Measurements from ENCODE around the gene GRM7.

The GRM7 gene

DNA sequence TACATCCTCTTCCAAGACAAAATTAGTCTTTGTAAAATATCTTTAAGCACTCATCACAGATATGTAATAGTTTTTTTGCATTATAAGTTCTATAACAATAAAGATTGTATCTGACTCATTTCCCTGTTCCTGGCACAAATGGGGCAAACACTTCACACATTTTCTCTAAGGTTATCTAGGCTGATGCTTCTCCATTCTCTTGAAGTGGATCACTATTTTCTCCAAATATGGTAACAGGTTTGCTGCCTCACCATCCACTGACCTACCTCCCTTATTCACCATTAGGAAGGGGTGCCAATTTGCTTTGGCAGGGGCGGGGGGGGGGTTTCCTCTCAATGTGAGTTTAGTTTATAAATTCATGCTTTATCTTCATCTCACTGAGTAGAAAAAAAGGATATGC, 873.0 kb downstream of the GRM7 start:
- in situ Hi-C loops (cut with MboI; ENCODE audit: low sequenced_read_pairs, unreplicated experiment) = no loop called here
- TF ChIP-seq, protein P1, sequence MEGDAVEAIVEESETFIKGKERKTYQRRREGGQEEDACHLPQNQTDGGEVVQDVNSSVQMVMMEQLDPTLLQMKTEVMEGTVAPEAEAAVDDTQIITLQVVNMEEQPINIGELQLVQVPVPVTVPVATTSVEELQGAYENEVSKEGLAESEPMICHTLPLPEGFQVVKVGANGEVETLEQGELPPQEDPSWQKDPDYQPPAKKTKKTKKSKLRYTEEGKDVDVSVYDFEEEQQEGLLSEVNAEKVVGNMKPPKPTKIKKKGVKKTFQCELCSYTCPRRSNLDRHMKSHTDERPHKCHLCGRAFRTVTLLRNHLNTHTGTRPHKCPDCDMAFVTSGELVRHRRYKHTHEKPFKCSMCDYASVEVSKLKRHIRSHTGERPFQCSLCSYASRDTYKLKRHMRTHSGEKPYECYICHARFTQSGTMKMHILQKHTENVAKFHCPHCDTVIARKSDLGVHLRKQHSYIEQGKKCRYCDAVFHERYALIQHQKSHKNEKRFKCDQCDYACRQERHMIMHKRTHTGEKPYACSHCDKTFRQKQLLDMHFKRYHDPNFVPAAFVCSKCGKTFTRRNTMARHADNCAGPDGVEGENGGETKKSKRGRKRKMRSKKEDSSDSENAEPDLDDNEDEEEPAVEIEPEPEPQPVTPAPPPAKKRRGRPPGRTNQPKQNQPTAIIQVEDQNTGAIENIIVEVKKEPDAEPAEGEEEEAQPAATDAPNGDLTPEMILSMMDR (IDR thresholded peaks at IDR 0.05; ENCODE audit: borderline replicate concordance, control extremely low read depth, extremely low read depth, insufficient read depth, missing control alignments) = no peak
- DNase-seq (ENCODE audit: low spot score) = no peak

DNA sequence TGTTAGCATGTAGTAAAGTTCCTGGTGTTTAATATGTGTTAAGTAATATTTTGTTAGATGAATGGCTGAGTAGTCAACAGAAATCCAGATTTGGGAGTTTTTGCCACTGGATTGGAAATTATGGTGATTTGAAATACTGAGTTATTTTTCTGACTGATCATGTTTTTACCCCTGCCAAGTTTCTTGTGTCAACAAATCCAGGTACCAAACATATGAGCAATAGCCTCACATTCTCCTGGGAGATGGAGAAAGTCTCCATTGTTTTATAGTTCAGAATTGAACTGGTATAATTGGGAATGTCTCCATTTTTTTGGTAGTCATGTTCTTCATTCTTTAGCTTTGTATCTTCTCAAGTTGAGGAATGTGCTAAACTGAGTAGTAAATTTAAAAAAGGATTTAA, 873.5 kb downstream of the GRM7 start:
- DNase-seq (ENCODE audit: low spot score) = no peak
- TF ChIP-seq, protein P1 (IDR thresholded peaks at IDR 0.05; ENCODE audit: borderline replicate concordance, control extremely low read depth, extremely low read depth, insufficient read depth, missing control alignments) = no peak
- in situ Hi-C loops (cut with MboI; ENCODE audit: low sequenced_read_pairs, unreplicated experiment) = no loop called here

DNA sequence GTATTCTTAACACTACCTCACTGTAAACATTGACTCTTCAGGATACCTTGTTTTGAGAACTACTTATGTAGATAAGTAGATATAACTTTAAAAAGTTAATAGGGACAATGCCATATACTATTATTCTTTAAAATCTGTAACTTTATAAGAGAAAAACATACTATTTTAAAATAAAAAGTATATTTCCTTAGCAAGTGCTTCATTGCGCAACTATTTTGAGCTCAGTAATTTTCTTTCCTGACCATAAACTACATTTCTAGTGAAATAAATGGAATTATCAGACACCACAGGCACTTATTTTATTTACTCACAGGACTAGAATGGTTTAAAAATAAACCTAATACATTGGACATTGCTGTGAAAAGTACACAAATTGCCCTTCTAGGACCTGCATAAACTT, 876.3 kb downstream of the GRM7 start:
- in situ Hi-C loops (cut with MboI; ENCODE audit: low sequenced_read_pairs, unreplicated experiment) = no loop called here
- TF ChIP-seq, protein P1 (IDR thresholded peaks at IDR 0.05; ENCODE audit: borderline replicate concordance, control extremely low read depth, extremely low read depth, insufficient read depth, missing control alignments) = no peak
- no peak for DNase-seq (ENCODE audit: low spot score)

DNA sequence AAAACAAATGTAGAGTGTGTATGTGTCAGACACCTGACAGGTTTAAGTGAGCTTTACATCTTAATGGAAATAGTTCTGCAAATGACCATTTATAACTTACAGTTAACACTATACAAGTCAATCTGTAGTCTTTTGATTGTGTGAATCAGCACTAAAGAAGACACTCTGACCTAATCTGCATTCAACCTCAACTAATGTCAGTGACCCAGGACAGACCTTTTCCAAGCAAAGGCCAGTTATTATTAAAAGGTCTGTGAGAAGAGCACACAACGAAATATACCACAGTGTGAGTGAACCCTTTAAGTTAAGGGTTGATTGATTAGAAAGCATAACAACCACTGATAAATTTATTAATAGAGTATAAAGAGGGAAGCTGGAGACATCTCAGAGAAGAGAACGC, 878.8 kb downstream of the GRM7 start:
- TF ChIP-seq, protein P1 (IDR thresholded peaks at IDR 0.05; ENCODE audit: borderline replicate concordance, control extremely low read depth, extremely low read depth, insufficient read depth, missing control alignments) = no peak
- in situ Hi-C loops (cut with MboI; ENCODE audit: low sequenced_read_pairs, unreplicated experiment) = no loop called here
- DNase-seq (ENCODE audit: low spot score) = no peak

DNA sequence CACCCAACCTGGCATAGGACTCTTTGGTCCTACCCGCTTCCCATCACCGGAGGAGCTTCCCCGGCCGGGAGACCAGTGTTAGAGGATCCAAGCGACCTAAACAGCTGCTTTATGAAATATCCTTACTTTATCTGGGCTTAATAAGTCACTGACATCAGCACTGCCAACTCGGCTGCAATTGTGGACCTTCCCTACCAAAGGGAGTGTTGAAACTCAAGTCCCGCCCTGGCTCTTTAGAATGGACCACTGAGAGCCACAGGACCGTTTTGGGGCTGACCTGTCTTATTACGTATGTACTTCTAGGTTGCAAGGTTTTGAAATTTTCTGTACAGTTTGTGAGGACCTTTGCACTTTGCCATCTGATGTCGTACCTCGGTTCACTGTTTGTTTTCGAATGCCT, 879.5 kb downstream of the GRM7 start:
- in situ Hi-C loops (cut with MboI; ENCODE audit: low sequenced_read_pairs, unreplicated experiment) = no loop called here
- TF ChIP-seq, protein P1 (IDR thresholded peaks at IDR 0.05; ENCODE audit: borderline replicate concordance, control extremely low read depth, extremely low read depth, insufficient read depth, missing control alignments) = no peak
- DNase-seq (ENCODE audit: low spot score) = no peak

DNA sequence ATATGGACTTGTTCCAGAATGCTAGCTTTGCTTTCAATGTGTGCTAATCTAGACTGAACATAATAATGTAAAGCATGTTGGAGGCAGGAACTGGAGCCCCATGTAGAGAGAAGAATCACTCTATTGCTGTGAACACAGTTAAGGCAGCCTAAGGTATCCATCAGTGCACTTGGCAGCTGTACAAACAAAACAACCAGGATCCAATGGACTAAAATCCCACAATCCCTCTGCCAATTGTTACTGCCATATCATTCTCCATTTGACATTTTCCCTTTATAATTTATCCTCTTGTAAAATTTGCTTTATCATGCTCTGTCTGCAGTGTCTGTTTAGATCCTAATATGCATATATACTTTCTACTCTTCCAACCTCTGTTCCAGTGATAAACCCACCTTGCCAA, 883.9 kb downstream of the GRM7 start:
- TF ChIP-seq, protein P1 (IDR thresholded peaks at IDR 0.05; ENCODE audit: borderline replicate concordance, control extremely low read depth, extremely low read depth, insufficient read depth, missing control alignments) = no peak
- in situ Hi-C loops (cut with MboI; ENCODE audit: low sequenced_read_pairs, unreplicated experiment) = no loop called here
- DNase-seq (ENCODE audit: low spot score) = no peak

DNA sequence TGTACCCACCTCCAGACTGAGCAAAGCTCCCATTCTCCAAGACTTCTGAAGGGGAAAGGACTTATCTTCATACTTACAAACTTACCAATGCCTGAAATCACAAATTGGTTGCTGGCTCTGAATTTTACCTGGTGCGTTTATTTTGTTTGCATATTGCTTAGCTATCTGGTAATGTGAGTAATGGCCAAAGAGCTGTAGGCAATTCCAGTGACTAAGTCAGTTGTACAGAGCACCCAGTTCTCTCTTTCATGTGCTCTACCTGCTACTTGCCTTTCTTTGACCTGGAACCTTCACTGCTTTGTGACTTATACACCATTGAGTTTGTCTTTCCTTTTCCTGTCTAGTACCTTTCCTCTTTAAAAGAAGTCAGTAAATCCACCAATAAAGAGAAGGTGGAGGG, 884.8 kb downstream of the GRM7 start:
- TF ChIP-seq, protein P1 (IDR thresholded peaks at IDR 0.05; ENCODE audit: borderline replicate concordance, control extremely low read depth, extremely low read depth, insufficient read depth, missing control alignments) = no peak
- in situ Hi-C loops (cut with MboI; ENCODE audit: low sequenced_read_pairs, unreplicated experiment) = no loop called here
- no peak for DNase-seq (ENCODE audit: low spot score)
